ENCODE measurements around the gene PGAP2.

DNA sequence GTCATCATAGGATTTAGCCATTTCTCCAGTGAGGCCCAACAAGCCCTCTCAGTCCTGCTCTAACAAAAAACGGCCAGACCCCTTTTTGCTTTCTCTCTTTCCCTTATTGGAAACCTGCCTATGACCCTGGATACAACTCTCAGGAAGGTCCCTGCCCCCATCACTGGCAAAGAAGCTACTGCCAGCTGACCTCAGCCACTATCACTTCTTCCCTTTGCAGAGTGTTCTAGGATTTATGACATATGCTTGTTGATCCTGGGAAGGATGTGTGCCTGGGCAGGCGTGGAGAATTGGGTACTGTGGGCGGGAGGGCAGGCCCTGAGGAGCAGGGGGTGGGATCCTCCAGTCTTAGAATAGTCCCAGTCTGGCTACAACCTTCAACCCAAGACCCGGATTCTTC, 7.5 kb downstream of the PGAP2 start:
- TF ChIP-seq CTCF (IDR thresholded peaks at IDR 0.05) (no peak), POLR2A (IDR thresholded peaks at IDR 0.05) (no peak)
